COLO668 (cell line): ENCODE results near the gene GPR4.
"Not testable (repeated sequence)": the region's sequence is repeated elsewhere in the genome, so short reads cannot be mapped to it uniquely, and the experiment has no call there.

Source experiments
- DNase-seq: peaks from one replicate; lab custom pipeline; 2025; ENCODE audit not compliant: unreplicated experiment; lab: John Stamatoyannopoulos, UW

Gene GPR4

DNA sequence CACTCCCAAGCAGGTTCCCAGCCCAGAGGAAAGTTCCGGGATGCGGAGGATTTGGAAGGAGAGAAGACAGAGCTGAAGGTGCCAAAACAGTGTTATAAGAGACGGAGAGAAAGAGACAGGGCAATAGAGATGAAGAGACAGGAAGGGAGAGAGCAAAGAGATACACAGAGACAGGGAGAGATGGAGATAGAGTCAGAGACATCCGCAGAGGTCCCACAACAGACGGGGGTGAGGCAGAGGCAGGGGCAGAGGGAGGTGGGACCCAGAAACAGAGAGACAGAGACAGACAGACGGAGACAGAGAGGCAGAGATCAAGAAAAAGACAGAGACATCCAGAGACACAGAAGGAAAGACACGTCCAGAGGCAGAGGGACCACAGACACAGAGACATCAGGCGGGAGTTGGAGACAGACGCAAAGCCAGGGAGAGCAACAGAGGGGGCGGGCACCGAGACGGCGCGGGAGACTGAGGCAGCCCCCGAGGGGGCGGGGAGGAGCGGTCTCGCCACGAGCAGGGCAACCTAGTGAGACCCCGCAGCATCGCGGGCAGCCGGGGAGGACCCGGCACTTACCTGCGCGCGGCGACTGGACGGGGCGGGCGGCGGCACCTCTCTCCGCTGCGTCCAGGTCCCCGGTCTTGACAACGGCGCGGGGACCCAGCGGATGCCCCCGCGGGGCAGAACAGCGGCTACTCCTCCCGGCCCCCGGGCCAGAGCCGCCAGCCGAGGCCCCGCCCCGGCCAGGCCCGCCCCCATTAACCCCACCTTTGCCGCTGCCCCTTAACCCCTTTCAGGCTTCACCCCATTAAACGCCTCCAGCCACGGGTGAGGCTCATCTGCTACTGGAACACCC, at the start of gene GPR4:
Gene GPR4, minus strand, starts transcription at position 689 of the 851 bp plus-strand sequence. CDS start 10,346 bp downstream, outside the sequence.
- DNase-seq: no peak

DNA sequence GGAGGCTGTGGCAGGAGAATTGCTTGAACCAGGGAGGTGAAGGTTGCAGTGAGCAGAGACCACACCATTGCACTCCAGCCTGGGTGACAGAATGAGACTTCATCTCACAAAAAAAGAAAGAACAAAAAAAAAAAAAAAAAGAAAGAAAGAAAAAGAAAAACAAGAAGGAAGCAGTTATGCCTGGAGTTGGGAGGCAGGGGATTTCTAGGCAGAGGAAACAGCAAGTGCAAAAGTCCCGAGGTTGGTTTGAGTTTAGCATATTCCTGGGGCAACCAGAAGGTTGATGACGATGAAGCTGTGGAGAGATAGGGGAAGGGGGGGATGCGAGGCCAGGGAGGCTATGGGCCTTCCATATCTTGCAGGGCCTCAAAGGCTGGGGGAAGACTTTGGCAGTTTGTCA, 48.7 kb upstream of the GPR4 start:
- no peak for DNase-seq

- no peak for DNase-seq
These were observed 44.3 kb upstream of the GPR4 start for GRCh38 chr19:45646345-45646698.

GRCh38 chr19:45645631-45646344, 43.8 kb upstream of the GPR4 start:
- peak; percentile 45 for DNase-seq

GRCh38 chr19:45645068-45645630, 43.1 kb upstream of the GPR4 start:
- DNase-seq: no peak

GRCh38 chr19:45643927-45644771, 42.1 kb upstream of the GPR4 start:
- DNase-seq: no peak

- DNase-seq: peak; percentile 79
These were observed 41.3 kb upstream of the GPR4 start for GRCh38 chr19:45643024-45643926.

- DNase-seq: peak; percentile 87
These were observed 39.5 kb upstream of the GPR4 start for GRCh38 chr19:45641274-45642105.

DNA sequence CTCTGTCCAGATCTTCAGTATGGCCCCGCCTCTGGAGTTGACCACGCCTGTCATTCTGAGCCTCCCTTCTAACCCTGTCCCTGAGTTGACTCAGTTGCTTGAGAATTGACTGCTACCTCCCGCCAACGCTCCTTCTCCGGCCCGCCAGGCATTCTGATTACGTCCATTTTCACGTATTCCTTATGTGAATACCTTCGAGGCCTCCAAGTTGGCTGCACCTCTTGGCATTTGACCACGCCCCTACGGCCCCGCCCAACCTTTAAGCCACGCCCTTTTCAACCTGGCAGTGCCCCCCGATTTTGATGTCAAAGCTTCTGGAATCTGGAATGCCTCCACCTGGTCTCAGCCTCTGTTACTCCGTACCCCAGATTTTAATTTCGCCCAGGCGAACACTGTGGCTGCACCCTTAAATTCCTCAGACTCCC, 38.8 kb upstream of the GPR4 start:
- no peak for DNase-seq

GRCh38 chr19:45638930-45639729, 37.1 kb upstream of the GPR4 start, which contains the start of gene EML2:
Gene EML2 (minus strand): TSS chr19:45639397. CDS start chr19:45639376, 21 bp downstream.
- DNase-seq: peak; percentile 49

GRCh38 chr19:45637890-45638667, 36.1 kb upstream of the GPR4 start:
- DNase-seq: no peak

DNA sequence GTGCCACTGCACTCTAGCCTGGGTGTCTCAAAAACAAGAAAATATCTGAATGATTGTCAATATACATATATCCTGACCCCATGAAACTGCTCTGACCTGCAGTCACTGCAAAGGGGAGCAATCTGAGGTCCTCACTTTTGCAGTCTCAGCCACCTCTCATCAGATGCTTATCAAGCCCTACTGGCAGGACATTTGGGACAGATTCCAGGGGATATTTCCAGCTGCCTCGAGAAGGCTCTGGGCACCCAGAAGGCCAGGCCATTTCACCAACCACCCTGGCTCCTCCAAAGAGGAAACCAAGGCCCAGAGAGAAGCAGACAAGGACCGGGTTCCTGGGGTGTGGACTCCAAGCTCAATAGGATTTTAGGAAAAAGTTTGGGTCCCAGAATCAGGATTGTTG, 34.9 kb upstream of the GPR4 start:
- no peak for DNase-seq

- DNase-seq: no peak
These were observed 34.3 kb upstream of the GPR4 start for GRCh38 chr19:45636275-45636674.

DNA sequence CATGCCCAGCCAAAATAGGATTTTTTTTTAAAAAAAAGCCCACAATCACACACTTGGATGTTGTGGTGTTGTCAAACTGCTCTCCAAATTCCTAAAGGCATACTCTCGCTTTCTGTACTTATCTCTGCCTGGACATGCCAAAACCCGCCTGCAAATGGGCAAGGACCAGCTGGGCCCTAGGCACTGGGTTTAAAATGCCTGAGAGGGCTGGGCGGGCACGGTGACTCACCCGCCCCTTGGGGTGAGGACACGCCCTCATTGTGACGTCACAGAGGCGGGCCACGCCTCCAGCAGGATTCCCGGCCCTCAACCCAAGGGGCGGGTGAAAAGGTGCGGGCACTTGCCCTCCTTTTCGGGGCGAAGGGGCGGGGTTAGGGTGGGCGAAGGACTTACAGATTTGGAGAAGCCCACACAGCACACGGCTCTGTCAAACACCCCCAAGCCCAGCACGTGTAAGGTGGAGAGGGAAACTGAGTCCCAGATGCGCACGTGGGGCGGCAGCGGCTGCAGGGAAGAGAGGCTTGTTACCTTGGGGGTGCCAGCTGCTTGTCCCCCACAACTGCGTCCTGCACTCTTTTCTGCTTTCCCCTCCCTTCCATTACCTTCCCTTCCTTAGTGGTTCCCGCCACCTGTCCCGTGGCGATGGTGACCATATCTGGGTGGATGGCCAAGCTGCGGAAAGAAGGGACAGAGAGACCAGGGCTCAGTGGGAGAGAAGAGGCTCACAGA, 30.6 kb upstream of the GPR4 start:
- DNase-seq: peak; percentile 62

GRCh38 chr19:45630463-45630862, 28.5 kb upstream of the GPR4 start:
- no peak for DNase-seq

- DNase-seq: no peak
These were observed 27.7 kb upstream of the GPR4 start for GRCh38 chr19:45629704-45630103.

DNA sequence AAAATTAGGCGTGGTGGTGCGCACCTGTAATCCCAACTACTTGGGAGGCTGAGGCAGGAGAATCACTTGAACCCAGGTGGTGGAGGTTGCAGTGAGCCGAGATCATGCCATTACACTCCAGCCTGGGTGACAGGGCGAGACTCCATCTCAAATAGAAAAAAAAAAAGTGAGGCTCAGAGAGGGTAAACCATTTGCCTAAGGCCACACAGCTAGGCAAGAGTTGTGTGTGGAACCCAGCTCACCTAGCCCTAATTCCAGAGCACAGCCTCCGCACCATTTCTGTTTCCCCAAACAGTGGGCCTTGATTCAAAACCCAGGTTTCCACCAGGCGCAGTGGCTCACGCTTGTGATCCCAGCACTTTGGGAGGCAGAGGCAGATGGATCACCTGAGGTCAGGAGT, 26.2 kb upstream of the GPR4 start:
- not testable (repeated sequence) for DNase-seq
